Astrocyte (in vitro differentiated cells and primary cell): ENCODE measurements around the gene C4orf54. TPM values are rescaled to one million over a fixed set of nuclear protein-coding genes. Genes with fewer than 3 reads are reported as not detected.

Experiments
- DNase-seq: peaks from one replicate; pipeline ENCODE4 v3.0.0-alpha.2; 2010; ENCODE audit warnings: low read depth
- FAIRE-seq: peaks from 2 replicates; lab custom pipeline; 2011; peaks lifted over from hg19 to GRCh38; lab: Jason Lieb, UNC
- H2AFZ ChIP-seq: 2 replicates; pipeline ENCODE4 v1.6.0; 2012; ENCODE audit warnings: low read depth, low read length, inconsistent platforms
- H3K27ac ChIP-seq: 2 replicates; pipeline ENCODE4 v1.5.1; 2011; ENCODE audit warnings: low read depth, low read length, inconsistent platforms
- H3K27me3 ChIP-seq: 2 replicates; pipeline ENCODE4 v1.6.0; 2011; ENCODE audit warnings: low read length, inconsistent platforms; ENCODE audit not compliant: insufficient read depth
- H3K36me3 ChIP-seq: 2 replicates; pipeline ENCODE4 v1.5.1; 2011; ENCODE audit warnings: low read length, inconsistent platforms; ENCODE audit not compliant: insufficient read depth
- H3K4me1 ChIP-seq: 2 replicates; pipeline ENCODE4 v1.5.1; 2011; ENCODE audit warnings: low read length, inconsistent platforms; ENCODE audit not compliant: insufficient read depth
- H3K4me2 ChIP-seq: 2 replicates; pipeline ENCODE4 v1.6.0; 2012; ENCODE audit warnings: low read length, inconsistent platforms
- H3K4me3 ChIP-seq: 2 replicates; pipeline ENCODE4 v1.5.1; 2011; ENCODE audit warnings: low read depth, mild to moderate bottlenecking, low read length, inconsistent platforms; ENCODE audit not compliant: insufficient read depth
- H3K79me2 ChIP-seq: 2 replicates; pipeline ENCODE4 v1.6.0; 2012; ENCODE audit warnings: mild to moderate bottlenecking, low read length, inconsistent platforms; ENCODE audit not compliant: insufficient read depth
- H3K9ac ChIP-seq: 2 replicates; pipeline ENCODE4 v1.6.0; 2012; ENCODE audit warnings: mild to moderate bottlenecking, low read length, inconsistent platforms
- H3K9me3 ChIP-seq: 2 replicates; pipeline ENCODE4 v1.5.1; 2012; ENCODE audit warnings: low read depth, mild to moderate bottlenecking, low read length, inconsistent platforms; ENCODE audit not compliant: insufficient read depth
- H4K20me1 ChIP-seq: 2 replicates; pipeline ENCODE4 v1.6.0; 2012; ENCODE audit warnings: low read length, inconsistent platforms; ENCODE audit not compliant: insufficient read depth
- H3K27ac Mint-ChIP-seq: one replicate; pipeline ENCODE4 v1.8.0; 2021; ENCODE audit warnings: mild to moderate bottlenecking, mixed read lengths; ENCODE audit not compliant: unreplicated experiment
- H3K27me3 Mint-ChIP-seq: one replicate; pipeline ENCODE4 v1.8.0; 2021; ENCODE audit warnings: low read depth, mixed read lengths; ENCODE audit not compliant: unreplicated experiment
- H3K36me3 Mint-ChIP-seq: one replicate; pipeline ENCODE4 v1.8.0; 2021; ENCODE audit warnings: low read depth, mixed read lengths; ENCODE audit not compliant: unreplicated experiment
- H3K4me1 Mint-ChIP-seq: one replicate; pipeline ENCODE4 v1.8.0; 2021; ENCODE audit warnings: low read depth, mixed read lengths; ENCODE audit not compliant: unreplicated experiment
- H3K4me3 Mint-ChIP-seq: one replicate; pipeline ENCODE4 v1.8.0; 2021; ENCODE audit warnings: mild to moderate bottlenecking, moderate library complexity, mixed read lengths; ENCODE audit not compliant: unreplicated experiment
- H3K9me3 Mint-ChIP-seq: one replicate; pipeline ENCODE4 v1.8.0; 2021; ENCODE audit warnings: mild to moderate bottlenecking, mixed read lengths; ENCODE audit not compliant: unreplicated experiment
- CTCF ChIP-seq: IDR thresholded peaks from 2 replicates; pipeline ENCODE4 v1.5.1; 2011; ENCODE audit warnings: low read depth, mild to moderate bottlenecking, inconsistent platforms, low read length, moderate library complexity; ENCODE audit not compliant: insufficient read depth
- EZH2 ChIP-seq: IDR thresholded peaks from 2 replicates; pipeline ENCODE4 v1.6.1; 2012; ENCODE audit warnings: mild to moderate bottlenecking, low read length, inconsistent platforms; ENCODE audit not compliant: insufficient read depth
- total RNA-seq: library from RNA; stranded (reverse); gene quantifications from 2 replicates; pipeline ENCODE4 v1.2.1, GENCODE V29; 2021

C4orf54 gene
- total RNA-seq, 1 donor from 2014 or later, result not detected

GRCh38 chr4:99610605-99611175 lies 46.9 kb downstream of the C4orf54 start:
- H3K4me1 Mint-ChIP-seq, result peaks cover 2% of the 10 kb centered on the region
- Histone ChIP-seq H3K27ac (no peak overlapping the region), H3K36me3 (no peaks in the 10 kb centered on the region), H2AFZ (no peak overlapping the region), H3K27me3 (no peaks in the 10 kb centered on the region), H3K79me2 (no peaks in the 10 kb centered on the region), H3K4me1 (no peaks in the 10 kb centered on the region), H3K4me3 (no peak overlapping the region), H3K4me2 (no peak overlapping the region), H4K20me1 (no peaks in the 10 kb centered on the region), H3K9me3 (no peaks in the 10 kb centered on the region), H3K9ac (no peak overlapping the region)
- DNase-seq, result peak; percentile 18
- no peak for TF ChIP-seq EZH2
- no peak for TF ChIP-seq CTCF
- H3K27ac Mint-ChIP-seq, result no peak overlapping the region
- H3K4me3 Mint-ChIP-seq, result no peak overlapping the region
- H3K27me3 Mint-ChIP-seq, result peaks cover 2% of the 10 kb centered on the region
- no peaks in the 10 kb centered on the region for H3K36me3 Mint-ChIP-seq
- no peaks in the 10 kb centered on the region for H3K9me3 Mint-ChIP-seq
- no peak for FAIRE-seq

- no peak for FAIRE-seq
Observed at GRCh38 chr4:99608417-99608816, 49.2 kb downstream of the C4orf54 start.

More at GRCh38 chr4:99608417-99608816, 49.2 kb downstream of the C4orf54 start:
- H3K4me2 ChIP-seq, result no peak overlapping the region
- no peak overlapping the region for H3K9ac ChIP-seq
- no peak overlapping the region for H3K27ac Mint-ChIP-seq
- no peak overlapping the region for H2AFZ ChIP-seq
- no peak for TF ChIP-seq CTCF
- no peak for TF ChIP-seq EZH2
- no peak overlapping the region for H3K27ac ChIP-seq
- H3K27me3 Mint-ChIP-seq, result peaks cover 2% of the 10 kb centered on the region
- H3K4me3 Mint-ChIP-seq, result no peak overlapping the region
- H3K4me3 ChIP-seq, result no peak overlapping the region
- H3K9me3 Mint-ChIP-seq, result no peaks in the 10 kb centered on the region
- peaks cover 2% of the 10 kb centered on the region for H3K4me1 Mint-ChIP-seq
- no peaks in the 10 kb centered on the region for H3K79me2 ChIP-seq
- H3K36me3 ChIP-seq, result no peaks in the 10 kb centered on the region
- DNase-seq, result no peak
- H3K4me1 ChIP-seq, result no peaks in the 10 kb centered on the region
- H4K20me1 ChIP-seq, result no peaks in the 10 kb centered on the region
- no peaks in the 10 kb centered on the region for H3K9me3 ChIP-seq
- no peaks in the 10 kb centered on the region for H3K36me3 Mint-ChIP-seq
- H3K27me3 ChIP-seq, result no peaks in the 10 kb centered on the region

Other genes starting within 250 kb of the C4orf54 start
- not detected in 2 replicates for gene ADH7, start 222.5 kb downstream of the C4orf54 start, total RNA-seq
- gene C4orf17, start 146.8 kb downstream of the C4orf54 start, total RNA-seq, result not detected in 2 replicates
- 9.6 and 11.8 TPM in 2 replicates for gene TRMT10A, start 93.8 kb downstream of the C4orf54 start, total RNA-seq
- gene MTTP, start 83.0 kb downstream of the C4orf54 start, total RNA-seq, result 0.29 and 0.41 TPM in 2 replicates
- gene DAPP1, start 159.0 kb upstream of the C4orf54 start, total RNA-seq, result 0.41 and 0.59 TPM in 2 replicates
- gene LAMTOR3, start 236.6 kb upstream of the C4orf54 start, total RNA-seq, result 49.6 and 53.9 TPM in 2 replicates